Liver (tissue), 9 donors: ENCODE data around the gene SCML2. TPM values are rescaled to one million over a fixed set of nuclear protein-coding genes. Genes with fewer than 3 reads are reported as not detected.

Source experiments
- DNase-seq: peaks from one replicate; pipeline ENCODE4 v3.0.0-alpha.2; 2017; ENCODE audit warnings: low spot score
- H3K27ac ChIP-seq, 2 donors: one replicate each; pipeline ENCODE4 v1.7.0; 2013; ENCODE audit warnings: inconsistent platforms in 2 of 2, low read length in 2 of 2, control low read depth in 1 of 2, low read depth in 1 of 2, mild to moderate bottlenecking in 1 of 2
- H3K27me3 ChIP-seq, 4 donors: one replicate each; pipeline versions ENCODE4 v1.6.1 to v1.7.0; 2013; ENCODE audit warnings: low read length in 3 of 4, inconsistent platforms in 1 of 4, mild to moderate bottlenecking in 1 of 4, moderate library complexity in 1 of 4; ENCODE audit not compliant: control insufficient read depth in 4 of 4, insufficient read depth in 4 of 4
- H3K36me3 ChIP-seq, 4 donors: one replicate each; pipeline versions ENCODE4 v1.6.1 to v1.7.0; 2013; ENCODE audit warnings: low read length in 3 of 4, mild to moderate bottlenecking in 3 of 4, low read depth in 1 of 4, moderate library complexity in 1 of 4; ENCODE audit not compliant: control insufficient read depth in 4 of 4, insufficient read depth in 3 of 4
- H3K4me1 ChIP-seq, 4 donors: one replicate each; pipeline versions ENCODE4 v1.6.1 to v1.7.0; 2013; ENCODE audit warnings: low read length in 3 of 4, mild to moderate bottlenecking in 3 of 4, moderate library complexity in 1 of 4; ENCODE audit not compliant: control insufficient read depth in 4 of 4, insufficient read depth in 4 of 4
- H3K4me3 ChIP-seq, 3 donors: one replicate each; pipeline versions ENCODE4 v1.6.1 to v1.7.0; 2013; ENCODE audit warnings: low read length in 3 of 3, control low read depth in 1 of 3, low read depth in 1 of 3, mild to moderate bottlenecking in 1 of 3
- H3K9ac ChIP-seq, 2 donors: one replicate each; pipeline ENCODE4 v1.7.0; 2013; ENCODE audit warnings: low read length in 2 of 2, mild to moderate bottlenecking in 2 of 2, moderate library complexity in 2 of 2, control low read depth in 1 of 2, low read depth in 1 of 2
- H3K9me3 ChIP-seq, 4 donors: one replicate each; pipeline versions ENCODE4 v1.6.1 to v1.7.0; 2013; ENCODE audit warnings: low read length in 3 of 4; ENCODE audit not compliant: control insufficient read depth in 4 of 4
- ATF3 ChIP-seq: IDR thresholded peaks from 2 replicates; pipeline ENCODE4 v1.6.1; 2016; ENCODE audit warnings: antibody characterized with exemption
- CTCF ChIP-seq: fragments of 150-350 bp; IDR thresholded peaks from 2 replicates; pipeline ENCODE4 v1.5.1; 2017; ENCODE audit warnings: improper control_type of control experiment, low read depth, low read length; ENCODE audit not compliant: missing input control
- EGR1 ChIP-seq, 2 donors: IDR thresholded peaks; 2 replicates each; pipeline ENCODE4 v1.6.1; 2016 to 2018; ENCODE audit warnings: antibody characterized with exemption in 2 of 2, low read depth in 2 of 2
- FOXA2 ChIP-seq: IDR thresholded peaks from 2 replicates; pipeline ENCODE4 v1.6.1; 2016; ENCODE audit warnings: antibody characterized with exemption
- GABPA ChIP-seq, 2 donors: IDR thresholded peaks in 1 of 2; conservative IDR thresholded peaks in 1 of 2; 2 replicates each; pipeline ENCODE4 v1.6.1; 2016; ENCODE audit warnings: antibody characterized with exemption in 2 of 2, mild to moderate bottlenecking in 1 of 2, moderate library complexity in 1 of 2
- HNF4G ChIP-seq: IDR thresholded peaks from 2 replicates; pipeline ENCODE4 v1.6.1; 2016; ENCODE audit warnings: antibody characterized with exemption
- MAX ChIP-seq: IDR thresholded peaks from 2 replicates; pipeline ENCODE4 v1.6.1; 2016; ENCODE audit warnings: antibody characterized with exemption
- NR2F2 ChIP-seq: IDR thresholded peaks from 2 replicates; pipeline ENCODE4 v1.6.1; 2016; ENCODE audit warnings: antibody characterized with exemption
- RAD21 ChIP-seq, 2 donors: IDR thresholded peaks; 2 replicates each; pipeline ENCODE4 v1.6.1; 2016; ENCODE audit warnings: antibody characterized with exemption in 2 of 2, mild to moderate bottlenecking in 2 of 2
- REST ChIP-seq: IDR thresholded peaks from 2 replicates; pipeline ENCODE4 v1.6.1; 2016; ENCODE audit warnings: antibody characterized with exemption, mild to moderate bottlenecking
- RXRA ChIP-seq, 2 donors: IDR thresholded peaks; 2 replicates each; pipeline ENCODE4 v1.6.1; 2017 to 2018; ENCODE audit warnings: antibody characterized with exemption in 2 of 2, mild to moderate bottlenecking in 1 of 2
- TAF1 ChIP-seq: conservative IDR thresholded peaks from 2 replicates; pipeline ENCODE4 v1.6.1; 2016; ENCODE audit warnings: antibody characterized with exemption, mild to moderate bottlenecking
- YY1 ChIP-seq: IDR thresholded peaks from 2 replicates; pipeline ENCODE4 v1.6.1; 2016; ENCODE audit warnings: antibody characterized with exemption, mild to moderate bottlenecking
- WGBS: extraction: QIAGEN DNeasy Blood & Tissue Kit; methylation state at CpG from one replicate; pipeline ENCODE4 v1.1.7; 2013; 5-methylcytosine and 5-hydroxymethylcytosine counted together
- polyA plus RNA-seq, 2 donors: library from polyadenylated mRNA; stranded (reverse) in 1 of 2; unstranded in 1 of 2; fragments of 200-250 nt in 1 of 2; fragments of >200 nt in 1 of 2; fragmentation: Nextera tagmentation in 1 of 2; extraction: Ambion mirVana in 1 of 2; gene quantifications; one replicate each; pipeline versions ENCODE4 v1.2.1 to v1.2.3, GENCODE V29; 2013 to 2015
- total RNA-seq, 2 donors: library from RNA; depleted of rRNA; stranded (reverse); fragments of >200 nt; gene quantifications; one replicate each; pipeline ENCODE4 v1.2.3, GENCODE V29; 2014
- donor health status: healthy.
- donor health status: healthy.
- donor health status: healthy.
- donor health status: healthy.
- donor health status: healthy.

Gene SCML2
- total and polyA plus RNA-seq, 4 donors = 0.96 to 7.2 (median 1.1) TPM

- H3K9ac ChIP-seq = no peak overlapping the region
- peaks cover 0 to 15% (median 9%) of the 10 kb centered on the region in 4 donors for H3K4me1 ChIP-seq
- peak overlapping the region in 1 of 2 donors; percentile 31 for H3K27ac ChIP-seq
- no peaks in the 10 kb centered on the region for H3K36me3 ChIP-seq
- WGBS = 36% methylated on average over 11 of the region's 11 CpGs
- TF ChIP-seq NR2F2 (no peak), HNF4G (no peak), YY1 (peak; percentile 21), ATF3 (no peak), CTCF (no peak)
- H3K9me3 ChIP-seq = no peaks in the 10 kb centered on the region
- H3K4me3 ChIP-seq = no peak overlapping the region
- no peaks in the 10 kb centered on the region for H3K27me3 ChIP-seq
- no peak for DNase-seq
Observed at GRCh38 chrX:18394477-18394876, 40.0 kb upstream of the SCML2 start.

- no peak overlapping the region for H3K27ac ChIP-seq
- no peaks in the 10 kb centered on the region for H3K27me3 ChIP-seq
- H3K4me1 ChIP-seq = peaks cover 0 to 15% (median 9%) of the 10 kb centered on the region in 4 donors
- WGBS = 17% methylated on average over 9 of the region's 9 CpGs
- peak; percentile 51 for DNase-seq
- H3K9me3 ChIP-seq = no peaks in the 10 kb centered on the region
- no peaks in the 10 kb centered on the region for H3K36me3 ChIP-seq
- H3K9ac ChIP-seq = no peak overlapping the region
- peak; percentile 70 for TF ChIP-seq CTCF
- TF ChIP-seq FOXA2 = no peak
- TF ChIP-seq ATF3 = no peak
- peak; percentile 81 to 88 for TF ChIP-seq RAD21 (IDR thresholded peaks at IDR 0.05)
- TF ChIP-seq MAX = no peak
- no peak for TF ChIP-seq YY1
- TF ChIP-seq TAF1 = no peak
- no peak overlapping the region for H3K4me3 ChIP-seq
Observed at GRCh38 chrX:18390941-18391538, 36.6 kb upstream of the SCML2 start.

- H3K27ac ChIP-seq = no peak overlapping the region
- no peak overlapping the region for H3K4me3 ChIP-seq
- no peak for DNase-seq
- no peaks in the 10 kb centered on the region for H3K9me3 ChIP-seq
- peaks cover 0 to 8% (median 5%) of the 10 kb centered on the region in 4 donors for H3K4me1 ChIP-seq
- 67% methylated on average over 3 of the region's 3 CpGs for WGBS
- no peak overlapping the region for H3K9ac ChIP-seq
- H3K36me3 ChIP-seq = no peaks in the 10 kb centered on the region
- no peaks in the 10 kb centered on the region for H3K27me3 ChIP-seq
- TF ChIP-seq YY1 = no peak
- TF ChIP-seq MAX = no peak
- TF ChIP-seq REST = no peak
- TF ChIP-seq ATF3 = no peak
- no peak for TF ChIP-seq FOXA2
- peak; percentile 8 for TF ChIP-seq CTCF
- TF ChIP-seq TAF1 = no peak
- no peak for TF ChIP-seq NR2F2
- TF ChIP-seq RXRA (IDR thresholded peaks at IDR 0.05) = no peak
- no peak for TF ChIP-seq EGR1 (IDR thresholded peaks at IDR 0.05; ENCODE audit: low read depth in 2 of 2)
- TF ChIP-seq GABPA (IDR thresholded peaks at IDR 0.05 in 1 of 2, conservative IDR thresholded peaks at IDR 0.05 in 1 of 2) = no peak
Observed at GRCh38 chrX:18389966-18390365, 35.5 kb upstream of the SCML2 start.
